ENCODE results near the gene DUSP6. TPM values are rescaled to one million over a fixed set of nuclear protein-coding genes. Genes with fewer than 3 reads are reported as not detected.

DUSP6 gene
- polyA plus RNA-seq, 4 donors: 85.5 to 94.1 (median 88.4) TPM

GRCh38 chr12:89305373-89305772, 46.9 kb downstream of the DUSP6 start:
- no peak for DNase-seq (ENCODE audit: low read depth in 4 of 4, low spot score in 3 of 4)

- no peak for DNase-seq (ENCODE audit: low read depth in 4 of 4, low spot score in 3 of 4)
Observed at GRCh38 chr12:89299931-89300330, 52.4 kb downstream of the DUSP6 start.

GRCh38 chr12:89299417-89299816, 52.9 kb downstream of the DUSP6 start:
- DNase-seq (ENCODE audit: low read depth in 4 of 4, low spot score in 3 of 4): no peak

Other genes with a start within 250 kb of the DUSP6 start
- gene GALNT4, start 172.3 kb upstream of the DUSP6 start, polyA plus RNA-seq (ENCODE audit: insufficient read length in 4 of 4): 10 to 100 TPM in 3 of 4 donors, 1 to 10 TPM in 1; 8.8 to 12.8 (median 11.0) TPM
- gene POC1B, start 173.5 kb upstream of the DUSP6 start, polyA plus RNA-seq (ENCODE audit: insufficient read length in 4 of 4): 10 to 100 TPM; 19.7 to 24.0 (median 22.3) TPM

Measured in right renal pelvis (tissue), 4 donors.